ENCODE measurements around the gene SEMA3D. TPM values are rescaled to one million over a fixed set of nuclear protein-coding genes. Genes with fewer than 3 reads are reported as not detected.

The SEMA3D gene
- total and polyA plus RNA-seq, 9 of the 15 experiments (the other 6 are each of a cell fraction or from before 2014, with no cell fraction given), result 0.01 to 0.10 (median 0.04) TPM; not detected in 1

DNA sequence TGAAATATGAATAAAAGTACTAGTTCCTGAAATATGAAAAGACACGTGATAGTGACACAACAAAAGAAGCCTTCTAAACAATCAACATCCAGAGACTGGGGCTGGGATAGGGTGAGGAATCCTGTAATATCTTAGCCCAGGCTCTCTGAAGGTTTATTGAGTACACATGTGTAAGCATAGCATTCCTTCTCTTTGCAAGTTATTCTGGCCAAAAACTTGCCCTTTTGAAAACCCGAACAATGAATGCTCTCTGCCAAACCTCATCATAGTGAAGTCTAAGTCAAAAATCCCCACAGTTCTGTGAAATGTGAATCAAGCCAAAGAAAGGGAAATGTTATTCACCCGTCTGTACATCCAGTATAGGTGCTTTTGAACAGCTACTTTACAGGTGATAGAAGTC lies 11.6 kb downstream of the SEMA3D start:
- FAIRE-seq, result no peak
- 0% methylated on average over 3 of the region's 3 CpGs for WGBS (ENCODE audit: insufficient coverage, low coverage, missing lambda C conversion rate)

More for the DNA sequence above, 11.6 kb downstream of the SEMA3D start:
- Histone ChIP-seq H3K36me3 (ENCODE audit: control insufficient read depth, insufficient read depth, low read length) (no peaks in the 10 kb centered on the region), H3K4me3 (no peak overlapping the region), H4K20me1 (replicated peaks; ENCODE audit: control insufficient read depth, insufficient read depth, low read length) (no peaks in the 10 kb centered on the region), H3K9ac (ENCODE audit: insufficient read depth in 1 of 2, low read depth in 2 of 2, low read length in 2 of 2) (no peak overlapping the region), H3K9me3 (replicated peaks; ENCODE audit: control insufficient read depth, insufficient read depth, low read depth, low read length) (no peaks in the 10 kb centered on the region), H3K4me2 (ENCODE audit: insufficient read depth, low read length) (no peak overlapping the region), H3K27ac (ENCODE audit: extremely low read depth, low read depth, low read length) (no peak overlapping the region), H2AFZ (ENCODE audit: low read depth, low read length) (no peak overlapping the region), H3K4me1 (replicated peaks in 1 of 2; ENCODE audit: control insufficient read depth in 2 of 2, insufficient read depth in 2 of 2, low read length in 2 of 2) (no peaks in the 10 kb centered on the region), H3K9me1 (ENCODE audit: control insufficient read depth, insufficient read depth, low read length) (no peaks in the 10 kb centered on the region), H3K79me2 (ENCODE audit: control insufficient read depth, insufficient read depth, low read length) (no peaks in the 10 kb centered on the region), H3K27me3 (ENCODE audit: control insufficient read depth in 2 of 2, insufficient read depth in 2 of 2, low read length in 2 of 2) (no peaks in the 10 kb centered on the region)
- no peak for DNase-seq (ENCODE audit: extremely low read depth in 1 of 4, low spot score in 3 of 4)
- no peak for ATAC-seq
- ChIA-PET POLR2A (no interaction called here), CTCF (ENCODE audit: low intra/inter-chr PET ratio) (no interaction called here)
- no peak for TF ChIP-seq TGIF2 (CRISPR knock-in tag; IDR thresholded peaks at IDR 0.05)
- TF ChIP-seq MCM3 (IDR thresholded peaks at IDR 0.05), result no peak
- no peak for TF ChIP-seq TFAM (CRISPR knock-in tag; conservative IDR thresholded peaks at IDR 0.05)
- TF ChIP-seq, protein P1, sequence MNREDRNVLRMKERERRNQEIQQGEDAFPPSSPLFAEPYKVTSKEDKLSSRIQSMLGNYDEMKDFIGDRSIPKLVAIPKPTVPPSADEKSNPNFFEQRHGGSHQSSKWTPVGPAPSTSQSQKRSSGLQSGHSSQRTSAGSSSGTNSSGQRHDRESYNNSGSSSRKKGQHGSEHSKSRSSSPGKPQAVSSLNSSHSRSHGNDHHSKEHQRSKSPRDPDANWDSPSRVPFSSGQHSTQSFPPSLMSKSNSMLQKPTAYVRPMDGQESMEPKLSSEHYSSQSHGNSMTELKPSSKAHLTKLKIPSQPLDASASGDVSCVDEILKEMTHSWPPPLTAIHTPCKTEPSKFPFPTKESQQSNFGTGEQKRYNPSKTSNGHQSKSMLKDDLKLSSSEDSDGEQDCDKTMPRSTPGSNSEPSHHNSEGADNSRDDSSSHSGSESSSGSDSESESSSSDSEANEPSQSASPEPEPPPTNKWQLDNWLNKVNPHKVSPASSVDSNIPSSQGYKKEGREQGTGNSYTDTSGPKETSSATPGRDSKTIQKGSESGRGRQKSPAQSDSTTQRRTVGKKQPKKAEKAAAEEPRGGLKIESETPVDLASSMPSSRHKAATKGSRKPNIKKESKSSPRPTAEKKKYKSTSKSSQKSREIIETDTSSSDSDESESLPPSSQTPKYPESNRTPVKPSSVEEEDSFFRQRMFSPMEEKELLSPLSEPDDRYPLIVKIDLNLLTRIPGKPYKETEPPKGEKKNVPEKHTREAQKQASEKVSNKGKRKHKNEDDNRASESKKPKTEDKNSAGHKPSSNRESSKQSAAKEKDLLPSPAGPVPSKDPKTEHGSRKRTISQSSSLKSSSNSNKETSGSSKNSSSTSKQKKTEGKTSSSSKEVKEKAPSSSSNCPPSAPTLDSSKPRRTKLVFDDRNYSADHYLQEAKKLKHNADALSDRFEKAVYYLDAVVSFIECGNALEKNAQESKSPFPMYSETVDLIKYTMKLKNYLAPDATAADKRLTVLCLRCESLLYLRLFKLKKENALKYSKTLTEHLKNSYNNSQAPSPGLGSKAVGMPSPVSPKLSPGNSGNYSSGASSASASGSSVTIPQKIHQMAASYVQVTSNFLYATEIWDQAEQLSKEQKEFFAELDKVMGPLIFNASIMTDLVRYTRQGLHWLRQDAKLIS (CRISPR knock-in tag; IDR thresholded peaks at IDR 0.05), result no peak
- no TSS peak for BruUV-seq (replicated peaks)
- intact Hi-C loops (cut with micrococcal nuclease) (no loop called here), in situ Hi-C loops (cut with MboI) (no loop called here)

All from K562 (cell line).